HG03442 (cell line): ENCODE measurements around the gene CYB561D2.

ENCODE experiments used
- ATAC-seq: cut with Tn5 transposase; IDR thresholded peaks from one replicate; pipeline ENCODE4 v1.9.1; 2021; ENCODE audit warnings: mild to moderate bottlenecking, moderate library complexity; ENCODE audit not compliant: unreplicated experiment

The CYB561D2 gene

DNA sequence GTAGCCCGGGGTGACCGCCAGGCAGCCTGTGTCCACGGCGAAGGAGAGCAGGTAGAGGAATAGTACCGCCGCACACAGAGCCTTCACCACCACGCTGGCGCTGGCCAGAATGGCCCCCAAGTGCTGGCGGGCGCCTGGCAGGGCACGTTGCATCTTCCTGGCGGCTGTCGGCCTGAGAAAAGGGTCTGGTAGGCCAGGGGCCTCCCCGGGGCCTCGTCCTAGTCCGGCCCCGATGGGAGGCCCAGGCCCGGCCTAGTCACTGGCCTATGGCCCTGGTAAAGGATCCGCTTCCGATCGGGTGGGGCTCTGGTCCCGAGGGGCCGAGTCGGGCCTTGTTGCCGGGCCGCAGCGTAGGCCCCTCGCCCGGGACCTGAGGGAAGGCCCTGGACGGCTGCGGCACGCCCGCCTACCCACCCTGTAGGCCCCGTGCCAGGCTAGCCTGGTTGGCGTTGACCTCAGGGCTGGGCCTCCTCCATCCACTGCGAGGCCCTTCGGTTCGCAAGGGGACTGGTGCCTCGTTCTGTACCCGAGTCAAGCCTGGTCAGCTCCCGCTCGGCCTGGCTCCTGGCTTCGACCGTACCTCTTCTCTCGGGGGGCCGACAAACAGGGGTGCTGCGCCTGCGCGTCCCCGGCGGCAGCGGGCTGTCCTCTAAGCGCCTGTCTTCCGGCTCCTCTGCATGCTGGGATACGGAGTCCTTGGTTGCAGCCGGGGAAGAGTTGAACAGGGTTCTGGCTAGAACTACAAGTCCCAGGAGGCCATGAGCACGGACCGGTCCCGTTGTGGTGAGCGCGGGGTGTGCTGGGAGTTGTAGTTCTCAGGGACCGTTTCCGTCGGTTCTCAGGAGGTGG lies 8.5 kb downstream of the CYB561D2 start, which contains the start of gene TMEM115:
TMEM115 (minus strand) TSS at position 611 of the 849 bp plus-strand sequence; CDS start at position 153, 458 bp downstream.
- ATAC-seq, result peak; percentile 98

DNA sequence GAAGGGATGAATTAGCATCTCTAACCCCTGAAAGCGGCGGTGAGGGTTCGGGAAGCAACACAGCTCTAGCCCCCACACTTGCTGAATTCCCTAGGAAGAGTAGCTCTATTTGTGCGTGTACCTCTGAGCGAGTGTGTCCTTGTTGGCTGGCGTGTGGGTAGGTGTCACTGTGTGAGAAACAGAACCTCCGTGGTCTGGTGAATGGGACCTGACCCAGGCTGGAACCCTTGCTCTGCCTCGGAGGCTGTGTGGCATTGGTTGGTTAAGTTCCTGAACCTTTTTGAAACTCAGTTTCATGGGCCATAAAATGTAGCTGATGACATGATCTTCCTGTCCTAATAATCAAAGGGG lies 9.1 kb downstream of the CYB561D2 start:
- ATAC-seq, result peak; percentile 6

DNA sequence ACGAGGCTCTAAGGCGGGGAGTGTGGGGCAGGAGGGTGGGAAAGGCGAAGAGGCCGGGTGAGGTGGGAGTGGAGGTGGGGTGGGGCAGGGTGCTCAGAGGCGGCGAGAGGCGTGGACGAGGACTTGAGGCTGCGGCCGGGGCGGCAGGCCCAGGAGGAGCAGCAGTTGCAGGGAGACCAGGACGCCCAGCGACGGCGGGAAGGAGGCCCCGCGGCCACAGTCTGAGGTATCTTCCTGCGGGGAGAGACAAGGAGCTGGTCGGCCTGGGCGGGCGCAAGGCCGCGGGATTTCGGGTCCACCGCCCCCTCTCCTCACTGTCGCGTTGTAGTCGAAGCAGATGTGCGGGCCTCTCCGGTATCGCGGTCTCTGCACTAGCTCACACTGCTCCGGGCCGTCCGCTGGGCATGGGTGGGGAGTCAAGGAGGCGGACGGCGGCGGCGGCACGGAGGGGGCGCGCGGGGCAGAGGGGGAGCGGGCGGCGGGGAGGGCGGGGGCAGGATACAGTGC lies 14.0 kb downstream of the CYB561D2 start:
- peak; percentile 4 for ATAC-seq

DNA sequence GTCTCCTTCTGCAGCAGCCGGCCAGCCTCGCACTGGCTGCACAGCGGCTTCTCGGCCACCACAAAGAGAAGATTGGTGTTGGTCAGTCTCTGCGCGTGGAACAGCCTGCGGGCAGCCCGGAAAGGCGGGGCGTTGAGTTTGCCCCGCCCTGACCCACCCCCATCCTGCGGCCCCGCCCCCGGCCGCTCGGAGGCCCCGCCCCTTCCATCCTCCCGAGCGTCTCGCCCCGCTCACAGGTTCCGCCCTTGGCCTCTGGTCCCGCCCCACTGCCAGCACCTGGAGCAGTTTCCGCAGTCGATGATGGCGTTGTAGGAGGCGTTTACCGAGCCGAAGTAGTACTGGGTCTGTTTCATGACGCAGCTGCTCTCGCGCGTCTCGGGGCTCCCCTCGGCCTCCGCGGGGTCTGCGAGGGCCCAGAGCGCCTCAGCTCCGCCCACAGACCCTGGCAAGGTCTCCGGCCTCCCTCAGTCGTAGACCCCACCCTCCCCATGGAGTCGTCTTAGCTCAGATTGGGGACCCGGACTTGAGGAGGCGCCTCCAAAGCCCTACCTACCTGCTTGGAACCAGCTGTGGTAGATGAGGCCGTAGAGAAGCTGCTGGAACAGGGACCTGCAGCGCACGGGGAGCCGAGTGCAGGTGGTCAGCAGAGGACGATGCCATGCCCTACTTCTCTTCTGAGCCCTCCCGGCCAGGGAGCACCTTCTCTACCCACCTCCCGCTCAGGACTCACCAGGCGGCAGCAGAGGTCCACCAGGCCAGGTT lies 14.6 kb downstream of the CYB561D2 start:
- ATAC-seq, result peak; percentile 80

DNA sequence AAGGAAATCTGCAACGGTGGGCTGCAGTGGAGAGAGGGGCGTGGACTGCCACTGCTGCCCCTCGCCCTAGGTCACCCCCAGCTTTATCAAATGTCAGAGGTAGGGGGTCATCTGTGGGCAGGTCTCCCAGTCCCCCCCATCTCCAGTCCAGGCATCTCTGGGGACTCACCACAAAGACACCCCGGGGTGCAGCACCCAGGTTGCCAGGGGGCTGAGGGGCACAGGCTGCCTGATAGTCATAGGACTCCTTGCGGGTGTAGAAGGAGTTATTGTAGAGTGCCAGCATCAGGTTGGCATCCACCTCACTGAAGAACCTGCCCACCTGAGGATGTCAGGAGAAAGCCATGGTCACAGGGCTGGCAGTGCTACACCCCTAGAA lies 15.2 kb downstream of the CYB561D2 start:
- no peak for ATAC-seq

DNA sequence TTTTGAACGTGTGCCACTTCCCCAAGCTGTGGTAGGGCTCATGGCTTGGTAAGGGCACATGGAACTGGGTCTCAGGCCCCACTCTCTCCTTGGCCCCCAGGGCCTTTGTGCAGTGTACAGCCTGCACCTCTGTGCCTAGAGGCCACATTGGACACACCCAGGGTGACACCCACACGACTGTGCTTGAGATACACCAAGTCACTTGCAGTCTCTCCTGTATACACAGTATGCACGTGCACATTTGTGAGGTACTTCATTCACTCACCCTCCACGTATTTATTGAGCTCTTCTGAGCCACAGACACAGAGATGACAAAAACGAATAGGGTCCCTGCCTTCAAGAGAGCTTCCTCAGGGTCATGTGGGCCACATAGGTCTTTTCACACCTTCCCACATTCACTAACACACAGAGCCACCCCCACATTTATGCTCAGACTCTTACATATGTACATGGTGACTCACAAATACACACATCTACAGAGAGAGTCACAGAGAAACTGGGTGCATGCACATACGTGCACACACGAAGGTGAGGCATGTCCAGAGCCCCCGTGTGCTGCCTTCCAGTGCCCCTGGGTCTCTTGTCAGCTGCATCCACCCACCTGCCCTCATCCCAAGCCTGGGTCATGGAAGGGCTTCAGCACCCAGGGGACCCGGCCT lies 18.5 kb downstream of the CYB561D2 start:
- ATAC-seq, result no peak

DNA sequence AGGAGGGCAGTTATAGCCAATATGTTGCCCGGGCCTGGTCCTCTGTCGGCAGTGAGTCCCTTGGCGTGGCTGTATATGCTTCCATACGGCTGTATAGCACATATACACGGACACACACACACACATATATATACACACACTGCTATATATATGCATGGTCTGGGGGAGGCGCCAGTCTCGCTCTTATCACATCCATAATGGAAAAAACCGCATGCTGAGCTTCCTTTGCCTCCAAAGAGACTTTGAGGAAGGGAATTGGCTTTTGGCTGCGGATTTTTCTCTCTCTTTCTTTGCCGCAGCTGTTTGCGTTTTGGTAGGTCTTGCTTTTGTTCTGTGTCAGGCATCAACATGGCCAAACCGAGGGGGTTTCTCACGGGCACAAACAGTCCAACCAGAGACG lies 19.9 kb downstream of the CYB561D2 start:
- ATAC-seq, result no peak

DNA sequence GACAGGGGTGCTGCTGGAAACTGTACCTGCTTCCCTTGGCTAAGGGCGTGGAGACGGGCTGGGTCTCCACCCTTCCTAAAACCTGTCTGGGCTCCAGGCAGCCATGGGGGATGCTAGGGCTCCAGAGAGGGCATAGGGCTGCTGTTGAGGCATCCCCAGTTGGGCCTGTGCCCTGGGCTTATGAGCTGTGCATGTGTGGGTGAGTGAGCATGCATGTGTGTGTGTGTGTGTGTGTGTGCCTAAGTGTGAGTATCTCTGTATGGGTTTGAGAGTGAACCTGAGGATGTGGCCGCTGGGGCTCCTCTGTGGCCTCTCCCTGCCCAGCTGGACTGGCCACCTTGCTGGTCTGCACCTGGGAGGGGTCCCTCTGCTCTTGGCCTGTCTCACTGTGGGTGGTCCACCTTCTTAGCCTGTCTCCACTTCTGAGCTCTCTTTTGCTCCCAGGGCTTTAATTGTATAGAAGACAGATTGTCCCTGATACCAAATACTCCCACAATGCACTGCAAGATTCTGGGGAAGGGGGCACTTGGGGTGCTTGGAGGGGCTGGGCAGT lies 20.5 kb downstream of the CYB561D2 start:
- no peak for ATAC-seq

DNA sequence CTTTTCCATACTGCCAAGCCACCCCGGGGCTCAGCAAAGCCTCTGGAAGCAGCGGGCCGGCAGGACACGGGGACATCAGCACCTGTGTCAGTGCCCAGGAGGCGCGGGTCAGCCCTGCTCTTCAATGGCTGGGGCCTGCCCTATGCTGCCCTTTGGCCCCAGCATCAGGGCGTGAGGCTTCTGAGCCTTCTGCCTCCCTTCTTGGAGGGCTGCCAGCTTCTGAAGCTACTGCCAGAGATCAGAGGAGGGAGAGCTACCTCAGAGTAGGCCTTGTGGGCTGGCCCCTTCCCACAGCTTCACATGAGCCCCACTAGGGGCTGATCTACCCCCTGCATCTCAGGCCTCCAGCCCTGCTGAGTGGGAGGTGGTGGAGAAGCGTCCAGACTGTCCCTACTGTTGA lies 21.7 kb downstream of the CYB561D2 start:
- no peak for ATAC-seq

DNA sequence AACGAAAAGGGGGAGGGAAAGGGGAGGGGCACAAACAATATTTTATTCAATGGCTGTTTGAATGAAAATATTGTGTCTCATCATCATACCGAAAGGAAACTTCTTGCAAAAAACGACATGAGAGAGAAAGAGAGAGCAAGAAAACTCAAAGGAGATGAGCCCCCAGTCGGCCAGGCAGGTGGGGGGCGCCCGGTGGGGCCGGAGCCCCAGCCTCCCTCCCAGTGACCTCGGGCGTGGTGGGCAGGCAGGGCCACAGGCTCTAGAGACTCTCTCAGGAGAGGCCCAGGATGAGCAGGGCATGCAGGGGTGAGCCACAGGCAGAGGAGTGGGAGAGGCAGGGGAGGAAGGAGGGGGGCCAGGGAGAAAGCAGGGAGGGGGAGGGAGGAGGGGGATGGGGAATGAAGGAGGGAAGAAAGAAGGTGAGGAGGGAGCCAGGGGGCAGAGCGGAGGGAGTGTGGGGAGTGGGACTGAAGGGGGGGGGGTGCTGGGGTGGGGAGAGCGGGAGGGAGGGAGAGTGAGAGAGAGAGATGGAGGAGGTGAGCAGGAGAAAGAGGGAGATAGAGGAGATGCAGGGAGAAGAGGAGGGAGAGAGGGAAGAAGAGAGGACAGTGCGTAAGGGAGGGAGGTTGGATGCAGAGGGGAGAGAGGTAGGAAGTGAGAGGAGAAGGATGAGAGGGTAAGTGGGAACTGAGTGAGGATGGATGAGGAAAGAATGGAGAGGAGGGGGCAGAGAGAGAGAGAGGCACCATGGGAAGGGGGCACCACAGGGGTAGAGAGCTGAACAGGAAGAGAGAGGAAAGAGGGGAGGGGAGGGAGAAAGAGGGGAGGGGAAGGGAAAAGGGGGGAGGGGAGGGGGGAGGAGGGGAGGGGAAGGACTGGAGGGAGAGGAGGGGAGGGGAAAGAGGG lies 22.7 kb downstream of the CYB561D2 start:
- no peak for ATAC-seq

DNA sequence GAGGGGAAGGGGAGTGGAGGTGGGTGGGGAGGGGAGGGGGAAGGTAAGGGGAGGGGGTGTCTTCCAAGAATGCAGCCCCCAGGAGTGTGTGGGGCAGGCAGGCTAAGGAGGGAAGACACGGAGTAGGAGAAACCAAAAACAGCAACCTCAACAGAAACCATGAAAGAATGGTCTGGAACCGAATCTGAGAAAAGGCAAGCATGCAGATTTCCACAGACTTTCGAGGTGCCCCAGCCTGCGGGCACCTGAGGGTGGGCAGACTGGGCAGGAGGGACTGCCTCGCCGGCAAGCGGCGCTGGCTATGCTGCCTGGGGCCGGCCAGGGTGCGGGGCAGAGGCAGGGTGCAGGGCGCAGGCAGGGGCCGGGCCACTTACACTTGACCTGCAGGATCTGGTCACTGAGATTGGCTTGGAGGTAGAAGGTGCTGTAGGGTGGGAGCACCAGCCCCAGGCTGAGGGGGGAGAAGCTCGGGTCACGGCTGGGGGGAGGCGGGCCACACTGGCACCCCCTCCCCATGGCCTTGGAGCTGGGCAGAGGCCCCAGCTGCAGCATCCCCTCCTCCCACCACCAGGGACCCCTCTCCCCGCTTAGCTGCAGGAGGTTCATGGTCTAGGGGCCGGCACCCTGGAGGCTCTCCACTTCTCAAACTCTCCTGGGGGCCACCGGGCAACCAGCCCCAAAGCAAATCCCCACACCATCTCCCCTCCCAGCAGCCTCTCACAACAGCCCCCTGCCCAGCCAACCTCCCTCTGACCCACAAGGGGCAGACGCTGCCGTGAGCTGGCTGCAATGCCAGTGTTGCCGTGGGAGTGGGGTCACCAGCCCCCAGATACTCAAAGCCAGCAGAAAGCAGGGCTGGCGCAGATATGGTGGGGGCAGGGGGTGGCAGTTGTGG lies 23.9 kb downstream of the CYB561D2 start:
- ATAC-seq, result no peak

DNA sequence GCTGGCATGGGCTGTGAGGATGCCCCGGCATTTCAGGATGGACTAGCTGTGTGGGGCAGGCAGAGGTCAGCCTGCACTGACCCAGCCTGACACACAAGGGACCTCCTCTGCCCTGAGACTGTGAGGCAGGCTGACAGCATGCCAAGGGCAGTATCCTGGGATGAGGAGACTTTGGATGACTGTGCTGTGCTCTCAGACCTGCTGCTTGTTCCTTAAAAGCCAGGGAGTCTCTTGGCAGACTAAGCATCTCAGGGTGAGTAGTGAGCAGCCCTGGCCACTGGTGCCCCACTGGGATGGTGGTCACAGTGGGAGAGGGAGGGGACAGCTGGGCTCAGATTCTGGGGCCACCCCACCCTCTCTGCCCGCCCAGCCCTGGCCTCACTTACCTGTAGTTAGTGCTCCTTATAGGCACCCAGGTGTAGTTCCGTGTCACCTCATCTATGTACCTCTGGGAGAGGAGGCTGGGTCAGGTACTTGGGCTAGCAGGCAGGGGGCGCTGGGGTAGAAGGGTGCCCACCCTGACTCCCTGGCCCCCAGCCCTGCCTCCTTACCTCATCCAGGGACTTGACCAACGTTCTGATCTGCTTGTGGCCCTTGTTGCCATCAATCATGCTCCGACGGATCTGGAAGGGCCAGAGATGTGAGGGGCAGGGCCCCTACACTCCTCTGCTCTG lies 24.7 kb downstream of the CYB561D2 start:
- ATAC-seq, result no peak

DNA sequence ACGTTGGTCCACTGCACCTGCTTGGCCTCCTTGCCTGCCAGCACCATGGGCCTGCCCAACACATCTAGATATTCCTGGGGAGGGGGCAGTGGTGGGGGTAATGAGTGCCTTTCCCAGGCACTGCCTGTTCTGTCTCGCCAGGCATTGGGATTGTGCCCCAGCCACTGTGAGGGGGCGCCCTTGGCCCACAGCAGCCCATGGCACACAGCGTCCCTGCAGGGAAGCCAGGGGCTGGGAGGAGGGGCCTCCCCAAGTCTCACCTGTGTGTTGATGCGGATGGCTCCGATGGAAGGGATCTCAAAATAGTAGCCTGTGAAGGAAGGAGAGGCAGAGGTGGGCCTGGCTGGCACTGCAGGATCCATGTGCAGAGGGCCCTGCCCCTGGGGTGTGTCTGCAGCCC lies 27.4 kb downstream of the CYB561D2 start:
- no peak for ATAC-seq

DNA sequence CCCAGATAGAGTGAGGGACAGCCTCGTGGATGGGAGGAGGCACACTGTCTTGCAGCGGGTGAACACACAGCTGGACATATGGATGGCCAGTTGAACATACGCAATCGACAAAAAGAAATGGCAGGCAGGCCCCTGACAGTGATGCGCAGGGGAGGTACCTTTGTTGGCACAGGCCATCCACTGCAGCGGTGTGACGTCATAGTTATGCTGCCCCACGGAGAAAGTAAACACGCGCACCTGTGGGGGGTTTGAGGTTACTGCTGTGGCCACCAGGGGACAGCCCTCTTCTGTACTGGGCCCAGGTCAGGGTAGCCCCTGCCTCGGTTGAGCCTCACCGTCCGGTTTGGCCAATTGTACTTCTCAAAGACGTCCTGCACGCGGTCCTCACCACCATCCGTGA lies 28.1 kb downstream of the CYB561D2 start:
- no peak for ATAC-seq

DNA sequence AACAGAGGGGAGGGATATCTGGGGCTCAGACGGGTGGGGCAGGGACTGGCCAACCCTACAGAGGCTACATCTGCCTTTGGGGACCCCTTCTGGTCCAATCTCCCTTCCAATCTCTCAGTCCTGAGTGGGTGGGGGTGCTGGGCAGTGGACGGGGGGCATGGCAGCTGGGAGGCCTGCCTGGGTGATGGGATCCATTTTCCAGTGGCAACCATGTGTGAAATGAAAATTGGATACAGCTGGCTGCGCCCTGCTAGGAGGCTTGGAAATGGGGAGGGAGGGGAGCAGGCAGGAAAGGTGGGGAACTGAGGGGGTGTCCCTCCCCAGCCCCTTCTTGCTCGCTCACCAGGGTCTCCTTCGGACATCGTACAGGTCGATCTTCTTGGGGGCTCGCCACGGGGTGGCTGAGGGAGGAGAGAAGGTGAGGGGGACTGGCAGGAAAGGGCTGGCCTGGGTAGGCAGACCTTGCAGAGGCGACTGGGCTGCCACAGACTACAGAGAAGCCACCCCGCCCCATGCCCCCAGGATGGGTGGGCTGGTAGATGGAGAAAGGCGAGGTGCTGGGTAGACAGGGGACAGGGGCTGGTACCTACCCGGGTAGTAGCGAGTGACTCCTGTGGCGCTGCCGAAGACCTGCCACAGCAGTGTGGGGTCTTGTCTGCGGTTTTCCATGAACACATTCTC lies 29.9 kb downstream of the CYB561D2 start:
- no peak for ATAC-seq

DNA sequence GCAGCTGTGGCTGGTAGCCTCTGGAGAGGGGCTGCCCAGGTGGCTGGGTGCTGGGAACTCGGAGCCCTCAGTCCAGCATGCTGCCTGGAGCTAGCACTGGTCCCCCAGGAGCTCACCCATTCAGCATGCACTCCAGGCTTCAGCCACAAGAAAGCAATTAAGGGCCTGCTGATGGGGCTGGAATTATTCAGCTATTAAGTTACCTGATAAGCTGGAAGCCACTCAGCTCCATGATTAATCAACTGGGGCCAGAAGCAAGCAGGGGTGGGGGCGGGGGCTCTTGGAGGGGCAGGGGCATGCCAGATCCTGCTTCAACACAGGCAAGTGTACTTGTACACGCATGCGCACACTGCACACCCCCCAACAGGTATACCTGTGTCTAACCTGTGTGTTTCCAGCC lies 30.7 kb downstream of the CYB561D2 start:
- ATAC-seq, result no peak

DNA sequence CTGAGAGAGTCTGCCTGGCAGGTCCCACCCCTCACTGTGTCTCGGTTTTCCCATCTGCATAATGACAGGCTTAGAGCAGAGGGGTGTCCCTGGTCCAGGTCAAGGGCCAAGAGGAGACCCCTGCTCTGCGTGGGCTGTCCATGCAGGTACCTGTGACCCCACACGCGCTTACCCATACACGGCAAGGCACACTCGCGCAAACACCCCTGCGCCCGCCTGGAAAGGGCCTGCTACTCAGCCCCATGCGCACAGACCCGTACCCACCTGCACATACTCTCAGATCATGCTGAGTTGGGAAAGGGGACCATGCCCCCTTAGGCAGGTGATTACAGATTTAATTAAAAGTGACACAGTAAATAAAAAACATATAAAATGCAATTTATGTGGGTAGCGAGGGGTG lies 32.1 kb downstream of the CYB561D2 start:
- ATAC-seq, result no peak

DNA sequence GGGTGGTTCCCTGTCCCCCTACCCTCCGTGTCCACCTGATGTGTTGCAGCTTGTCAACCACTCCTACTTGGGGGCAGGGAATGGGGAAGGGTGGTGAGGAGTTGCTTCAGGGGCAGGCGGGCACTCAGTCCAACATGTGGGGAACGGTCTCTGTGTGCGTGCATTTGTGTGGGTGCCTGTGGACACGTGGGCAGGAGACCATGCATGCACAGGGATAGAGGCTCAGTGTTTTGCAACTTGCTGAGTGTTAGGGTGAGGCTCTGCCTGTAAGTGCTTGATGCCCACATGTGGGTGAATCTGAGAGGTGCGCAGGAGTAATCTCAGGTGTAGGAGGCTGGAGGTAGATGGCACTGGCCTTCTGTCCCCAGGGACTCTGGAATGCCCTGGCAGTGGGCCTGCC lies 33.1 kb downstream of the CYB561D2 start:
- ATAC-seq, result no peak
